HepG2 (cell line): Measurements from ENCODE around the gene RGSL1.

Source experiments
- CTCF ChIP-seq: sonication (generic); formaldehyde crosslinking; IDR thresholded peaks from 2 replicates; pipeline ENCODE4 v1.5.0; 2020; ENCODE audit warnings: mild to moderate bottlenecking, missing genetic modification reagents, moderate library complexity
- POLR2A ChIP-seq, 2 experiments: IDR thresholded peaks; 2 replicates each; pipeline ENCODE4 v1.6.1; 2011; ENCODE audit warnings: low read depth in 2 of 2, low read length in 2 of 2, mild to moderate bottlenecking in 1 of 2, moderate library complexity in 1 of 2; ENCODE audit not compliant: insufficient read depth in 1 of 2
- RAD21 ChIP-seq: fragments of 450-650 bp; formaldehyde crosslinking; IDR thresholded peaks from 2 replicates; pipeline ENCODE4 v1.5.0; 2020; ENCODE audit warnings: mild to moderate bottlenecking
- RARA ChIP-seq: IDR thresholded peaks from 2 replicates; pipeline ENCODE4 v1.6.1; 2016; ENCODE audit warnings: missing genetic modification reagents, missing compliant biosample characterization
- SMAD3 ChIP-seq: sonication (generic); formaldehyde crosslinking; IDR thresholded peaks from 2 replicates; pipeline ENCODE4 v1.4.0; 2020; ENCODE audit warnings: missing genetic modification reagents
- ZNF747 ChIP-seq: sonication (generic); formaldehyde crosslinking; IDR thresholded peaks from 2 replicates; pipeline ENCODE4 v1.8.1; 2023; ENCODE audit warnings: missing genetic modification reagents, mild to moderate bottlenecking, borderline replicate concordance
- ZSCAN22 ChIP-seq: sonication (generic); formaldehyde crosslinking; IDR thresholded peaks from 2 replicates; pipeline ENCODE4 v1.4.0; 2020; ENCODE audit warnings: mild to moderate bottlenecking, missing genetic modification reagents
- TF ChIP-seq, protein P1 (sequence below): sonication (generic); formaldehyde crosslinking; IDR thresholded peaks from 2 replicates; pipeline ENCODE4 v1.5.0; 2020; ENCODE audit warnings: missing genetic modification reagents

- TF ChIP-seq ZNF747 (CRISPR knock-in tag) (no peak), SMAD3 (CRISPR knock-in tag) (no peak), RARA (no peak), CTCF (CRISPR knock-in tag) (no peak), POLR2A (IDR thresholded peaks at IDR 0.05; ENCODE audit: insufficient read depth in 1 of 2, low read depth in 2 of 2, low read length in 2 of 2) (no peak), ZSCAN22 (CRISPR knock-in tag) (no peak), RAD21 (CRISPR knock-in tag) (no peak)
- TF ChIP-seq, protein P1, sequence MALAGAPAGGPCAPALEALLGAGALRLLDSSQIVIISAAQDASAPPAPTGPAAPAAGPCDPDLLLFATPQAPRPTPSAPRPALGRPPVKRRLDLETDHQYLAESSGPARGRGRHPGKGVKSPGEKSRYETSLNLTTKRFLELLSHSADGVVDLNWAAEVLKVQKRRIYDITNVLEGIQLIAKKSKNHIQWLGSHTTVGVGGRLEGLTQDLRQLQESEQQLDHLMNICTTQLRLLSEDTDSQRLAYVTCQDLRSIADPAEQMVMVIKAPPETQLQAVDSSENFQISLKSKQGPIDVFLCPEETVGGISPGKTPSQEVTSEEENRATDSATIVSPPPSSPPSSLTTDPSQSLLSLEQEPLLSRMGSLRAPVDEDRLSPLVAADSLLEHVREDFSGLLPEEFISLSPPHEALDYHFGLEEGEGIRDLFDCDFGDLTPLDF (CRISPR knock-in tag), result no peak
Measured at GRCh38 chr1:182574156-182574555, 124.2 kb downstream of the RGSL1 start.
